B cell (primary cell): ENCODE measurements around the gene APOO. TPM values are rescaled to one million over a fixed set of nuclear protein-coding genes. Genes with fewer than 3 reads are reported as not detected.

Experiments used
- ATAC-seq: fragments of 200-7000 bp; cut with Tn5 transposase; one replicate; pipeline ENCODE4 v1.10.0; 2021; ENCODE audit warnings: low read depth, mild to moderate bottlenecking, moderate number of reproducible peaks, moderate library complexity
- CTCF ChIA-PET: fragments of 350-600 bp; sonication (Branson Sonifier 250); formaldehyde crosslinking; loops from one replicate; lab custom pipeline; 2021; ENCODE audit warnings: antibody characterized with exemption, inconsistent platforms; lab: Charles Lee
- POLR2A ChIA-PET: fragments of 350-600 bp; sonication (Branson Sonifier 250); formaldehyde crosslinking; loops from one replicate; lab custom pipeline; 2021; ENCODE audit warnings: antibody characterized with exemption; lab: Charles Lee
- DNase-seq: peaks from one replicate; pipeline ENCODE4 v3.0.0; 2013
- H2AFZ ChIP-seq: 2 replicates; pipeline ENCODE4 v1.6.1; 2012; ENCODE audit warnings: mild to moderate bottlenecking, low read depth, low read length; ENCODE audit not compliant: insufficient read depth, poor library complexity, severe bottlenecking
- H3K27ac ChIP-seq, 2 donors: 1 replicate in 1 of 2; 2 replicates in 1 of 2; pipeline ENCODE4 v1.5.1; 2012 to 2013; ENCODE audit warnings: low read length in 2 of 2, mild to moderate bottlenecking in 2 of 2, moderate library complexity in 1 of 2
- H3K27me3 ChIP-seq, 4 experiments: fragments of 200-600 bp in 1 of 4; sonication (generic) in 1 of 4; replicated peaks in 1 of 4; 1 replicate in 2 of 4; 2 replicates in 2 of 4; pipeline versions ENCODE4 v1.6.1 to v1.7.0; 2013 to 2016; ENCODE audit warnings: low read length in 3 of 4, mild to moderate bottlenecking in 2 of 4, mixed read lengths in 1 of 4, moderate library complexity in 1 of 4; ENCODE audit not compliant: insufficient read depth in 4 of 4, control insufficient read depth in 3 of 4; ENCODE audit errors: control extremely low read depth in 1 of 4
- H3K36me3 ChIP-seq, 2 experiments: replicated peaks in 1 of 2; 1 replicate in 1 of 2; 2 replicates in 1 of 2; pipeline versions ENCODE4 v1.6.1 to v1.7.1; 2013; ENCODE audit warnings: low read length in 1 of 2; ENCODE audit not compliant: insufficient read depth in 2 of 2, control insufficient read depth in 1 of 2; ENCODE audit errors: control extremely low read depth in 1 of 2, extremely low read depth in 1 of 2
- H3K4me1 ChIP-seq, 2 donors: fragments of 200-600 bp in 1 of 2; sonication (generic) in 1 of 2; 1 replicate in 1 of 2; 2 replicates in 1 of 2; pipeline versions ENCODE4 v1.5.1 to v1.6.1; 2013 to 2017; ENCODE audit warnings: low read length in 2 of 2; ENCODE audit not compliant: control insufficient read depth in 2 of 2, insufficient read depth in 2 of 2
- H3K4me2 ChIP-seq: replicated peaks from 2 replicates; pipeline ENCODE3; 2012; ENCODE audit warnings: mild to moderate bottlenecking, low read depth, low read length; ENCODE audit not compliant: poor library complexity, severe bottlenecking
- H3K4me3 ChIP-seq, 5 experiments: fragments of 200-600 bp in 1 of 5; sonication (generic) in 1 of 5; 1 replicate in 3 of 5; 2 replicates in 2 of 5; pipeline versions ENCODE4 v1.5.1 to v1.7.0; 2011 to 2016; ENCODE audit warnings: low read length in 4 of 5, mild to moderate bottlenecking in 4 of 5, low read depth in 2 of 5, control low read depth in 1 of 5, moderate library complexity in 1 of 5; ENCODE audit not compliant: insufficient read depth in 1 of 5; ENCODE audit errors: control extremely low read depth in 1 of 5, extremely low read depth in 1 of 5
- H3K79me2 ChIP-seq: fragments of 200-600 bp; sonication (generic); one replicate; pipeline ENCODE4 v1.6.0; 2016; ENCODE audit warnings: low read length; ENCODE audit not compliant: control insufficient read depth, insufficient read depth
- H3K9ac ChIP-seq: fragments of 200-600 bp; sonication (generic); 2 replicates; pipeline ENCODE4 v1.6.1; 2017; ENCODE audit warnings: mild to moderate bottlenecking, low read length, moderate library complexity
- H3K9me3 ChIP-seq, 3 donors: one replicate each; pipeline versions ENCODE4 v1.6.1 to v1.7.1; 2013; ENCODE audit warnings: low read length in 2 of 3; ENCODE audit not compliant: control insufficient read depth in 2 of 3, insufficient read depth in 1 of 3; ENCODE audit errors: control extremely low read depth in 1 of 3
- H4K20me1 ChIP-seq: 2 replicates; pipeline ENCODE4 v1.6.0; 2012; ENCODE audit warnings: mild to moderate bottlenecking, low read length; ENCODE audit not compliant: insufficient read depth, control insufficient read depth, poor library complexity, severe bottlenecking
- H3K27ac Mint-ChIP-seq: one replicate; pipeline ENCODE4 v1.8.0; 2021; ENCODE audit warnings: mixed read lengths
- H3K27me3 Mint-ChIP-seq: one replicate; pipeline ENCODE4 v1.8.0; 2021; ENCODE audit warnings: mixed read lengths
- H3K4me1 Mint-ChIP-seq: one replicate; pipeline ENCODE4 v1.8.0; 2021; ENCODE audit warnings: mixed read lengths
- H3K4me3 Mint-ChIP-seq: one replicate; pipeline ENCODE4 v1.8.0; 2021; ENCODE audit warnings: mixed read lengths
- H3K9me3 Mint-ChIP-seq: one replicate; pipeline ENCODE4 v1.8.0; 2022; ENCODE audit warnings: mixed read lengths; ENCODE audit not compliant: insufficient read depth
- CTCF ChIP-seq: fragments of 200-600 bp; IDR thresholded peaks from one replicate; pipeline ENCODE4 v1.8.0; 2022; ENCODE audit warnings: antibody characterized with exemption, mild to moderate bottlenecking
- EZH2 ChIP-seq: IDR thresholded peaks from 2 replicates; pipeline ENCODE4 v1.6.1; 2012; ENCODE audit warnings: borderline replicate concordance, low read depth, mild to moderate bottlenecking, moderate library complexity, low read length; ENCODE audit not compliant: insufficient read depth, poor library complexity, severe bottlenecking
- WGBS: methylation state at CpG from one replicate; pipeline ENCODE4 v1.1.5; 2013; ENCODE audit warnings: missing lambda C conversion rate; ENCODE audit not compliant: insufficient coverage; 5-methylcytosine and 5-hydroxymethylcytosine counted together
- intact Hi-C: fragments of 100-400 bp; cut with micrococcal nuclease; formaldehyde crosslinking; loops from one replicate; pipeline ENCODE4 v1.10.0; 2022
- polyA plus RNA-seq: library from polyadenylated mRNA; depleted of rRNA; stranded (reverse); fragments of >200 nt; gene quantifications from 2 replicates; pipeline ENCODE4 v1.2.3, GENCODE V29; 2012
- total RNA-seq, 2 donors: library from RNA; stranded (reverse); fragments of 120-200 nt in 1 of 2; gene quantifications; 1 replicate in 1 of 2; 2 replicates in 1 of 2; pipeline versions ENCODE4 v1.2.3 to v1.2.4, GENCODE V29; 2013 to 2022

APOO gene
- total and polyA plus RNA-seq, 2 donors (not counting 1 experiment from before 2014, with no cell fraction given), result 4.7 to 7.2 TPM

- Mint-ChIP-seq H3K4me1 (peaks cover 2% of the 10 kb centered on the region), H3K4me3 (no peak overlapping the region), H3K27ac (no peak overlapping the region), H3K9me3 (no peaks in the 10 kb centered on the region), H3K27me3 (no peaks in the 10 kb centered on the region)
- H2AFZ ChIP-seq, result no peak overlapping the region
- intact Hi-C loops, result no loop called here
- no peaks in the 10 kb centered on the region for H3K36me3 ChIP-seq
- no peaks in the 10 kb centered on the region for H4K20me1 ChIP-seq
- ChIA-PET POLR2A (no interaction called here), CTCF (no interaction called here)
- DNase-seq, result no peak
- H3K9me3 ChIP-seq, result no peaks in the 10 kb centered on the region
- no peak for TF ChIP-seq EZH2
- no peak for TF ChIP-seq CTCF
- WGBS, result no CpG with 5 or more reads among the region's 1 CpG
- no peaks in the 10 kb centered on the region for H3K4me1 ChIP-seq
- H3K27ac ChIP-seq, result no peak overlapping the region
- no peak for ATAC-seq
- no peaks in the 10 kb centered on the region for H3K27me3 ChIP-seq
- H3K4me2 ChIP-seq, result no peak overlapping the region
- H3K4me3 ChIP-seq, result no peak overlapping the region
- no peak overlapping the region for H3K9ac ChIP-seq
- no peaks in the 10 kb centered on the region for H3K79me2 ChIP-seq
These were observed 28.4 kb upstream of the APOO start for GRCh38 chrX:23936180-23936579.

- DNase-seq (no peak), ATAC-seq (no peak)
- Histone ChIP-seq H3K4me3 (no peak overlapping the region), H3K79me2 (no peaks in the 10 kb centered on the region), H3K9me3 (no peaks in the 10 kb centered on the region), H3K9ac (no peak overlapping the region), H4K20me1 (no peaks in the 10 kb centered on the region), H2AFZ (no peak overlapping the region), H3K27me3 (no peaks in the 10 kb centered on the region), H3K36me3 (no peaks in the 10 kb centered on the region), H3K4me1 (no peaks in the 10 kb centered on the region), H3K27ac (no peak overlapping the region), H3K4me2 (no peak overlapping the region)
- Mint-ChIP-seq H3K27me3 (no peaks in the 10 kb centered on the region), H3K9me3 (no peaks in the 10 kb centered on the region), H3K4me1 (peaks cover 5% of the 10 kb centered on the region), H3K4me3 (no peak overlapping the region), H3K27ac (no peak overlapping the region)
- CTCF ChIA-PET, result no interaction called here
- TF ChIP-seq EZH2, result no peak
- no peak for TF ChIP-seq CTCF
- POLR2A ChIA-PET, result no interaction called here
- WGBS, result 100% methylated on average over 2 of the region's 11 CpGs
- intact Hi-C loops, result no loop called here
These were observed 27.4 kb upstream of the APOO start for GRCh38 chrX:23935106-23935505.
